A673 (cell line): Measurements from ENCODE around the gene TSC22D3. TPM values are rescaled to one million over a fixed set of nuclear protein-coding genes. Genes with fewer than 3 reads are reported as not detected.

Source experiments
- BruUV-seq: library from RNA; stranded (reverse); fragments of 400-500 nt; replicated peaks from 2 replicates; lab custom pipeline; 2021; lab: Mats Ljungman, UMichigan
- CTCF ChIA-PET: fragments of 300-600 bp; sonication (Branson Sonifier 250); formaldehyde crosslinking; loops from one replicate; lab custom pipeline; 2022; ENCODE audit warnings: antibody characterized with exemption; lab: Charles Lee
- POLR2A ChIA-PET: fragments of 300-600 bp; sonication (Branson Sonifier 250); formaldehyde crosslinking; loops from one replicate; lab custom pipeline; 2022; ENCODE audit warnings: antibody characterized with exemption; ENCODE audit not compliant: low non-redundant PET; lab: Charles Lee
- DNase-seq: peaks from one replicate; pipeline ENCODE4 v3.0.0-alpha.2; 2015; ENCODE audit warnings: low spot score
- H3K27ac ChIP-seq: fragments of 200-600 bp; sonication (generic); 2 replicates; pipeline ENCODE4 v1.5.1; 2016; ENCODE audit warnings: mixed run types, low read depth, mild to moderate bottlenecking, mixed read lengths, antibody characterized with exemption, low read length; ENCODE audit not compliant: poor library complexity, severe bottlenecking
- H3K27me3 ChIP-seq: fragments of 200-600 bp; sonication (generic); replicated peaks from 2 replicates; pipeline ENCODE4 v1.6.1; 2017; ENCODE audit warnings: mixed run types, low read depth, mild to moderate bottlenecking, mixed read lengths, antibody characterized with exemption, low read length; ENCODE audit not compliant: insufficient read depth, poor library complexity
- H3K36me3 ChIP-seq: fragments of 200-600 bp; sonication (generic); 2 replicates; pipeline ENCODE4 v1.6.1; 2016; ENCODE audit warnings: mixed run types, mild to moderate bottlenecking, mixed read lengths, antibody characterized with exemption, low read length; ENCODE audit not compliant: insufficient read depth, poor library complexity, severe bottlenecking
- H3K4me1 ChIP-seq: fragments of 200-600 bp; sonication (generic); 2 replicates; pipeline ENCODE4 v1.6.1; 2017; ENCODE audit warnings: mixed run types, mild to moderate bottlenecking, mixed read lengths, antibody characterized with exemption, low read length; ENCODE audit not compliant: insufficient read depth, poor library complexity, severe bottlenecking
- H3K4me3 ChIP-seq: fragments of 200-600 bp; sonication (generic); 2 replicates; pipeline ENCODE4 v1.5.1; 2016; ENCODE audit warnings: low read depth, mixed run types, mild to moderate bottlenecking, mixed read lengths, low read length; ENCODE audit not compliant: poor library complexity, severe bottlenecking
- H3K9me3 ChIP-seq: fragments of 200-600 bp; sonication (generic); 2 replicates; pipeline ENCODE4 v1.6.1; 2016; ENCODE audit warnings: mixed run types, low read depth, mild to moderate bottlenecking, mixed read lengths, antibody characterized with exemption, low read length; ENCODE audit not compliant: poor library complexity, severe bottlenecking
- EZH2 ChIP-seq: fragments of 200-600 bp; sonication (generic); IDR thresholded peaks from 2 replicates; pipeline ENCODE4 v1.6.1; 2017; ENCODE audit warnings: borderline replicate concordance, low read depth, mild to moderate bottlenecking, mixed read lengths, antibody characterized with exemption, low read length; ENCODE audit not compliant: poor library complexity, severe bottlenecking
- intact Hi-C: fragments of 100-400 bp; cut with micrococcal nuclease; formaldehyde crosslinking; loops from one replicate; pipeline ENCODE4 v1.10.0; 2022; ENCODE audit not compliant: unreplicated experiment
- total RNA-seq: library from RNA; stranded (reverse); gene quantifications from 2 replicates; pipeline ENCODE4 v1.2.3, GENCODE V29; 2021
- TF ChIP-seq, protein P1 (sequence below): fragments of 300-800, 200-600 bp; sonication (generic); conservative IDR thresholded peaks from 2 replicates; pipeline ENCODE4 v1.5.1; 2017; ENCODE audit warnings: low read depth, mild to moderate bottlenecking, antibody characterized with exemption, low read length, moderate library complexity, mixed read lengths

TSC22D3 gene
- total RNA-seq, 1 experiment from 2014 or later, result 10.6 TPM

DNA sequence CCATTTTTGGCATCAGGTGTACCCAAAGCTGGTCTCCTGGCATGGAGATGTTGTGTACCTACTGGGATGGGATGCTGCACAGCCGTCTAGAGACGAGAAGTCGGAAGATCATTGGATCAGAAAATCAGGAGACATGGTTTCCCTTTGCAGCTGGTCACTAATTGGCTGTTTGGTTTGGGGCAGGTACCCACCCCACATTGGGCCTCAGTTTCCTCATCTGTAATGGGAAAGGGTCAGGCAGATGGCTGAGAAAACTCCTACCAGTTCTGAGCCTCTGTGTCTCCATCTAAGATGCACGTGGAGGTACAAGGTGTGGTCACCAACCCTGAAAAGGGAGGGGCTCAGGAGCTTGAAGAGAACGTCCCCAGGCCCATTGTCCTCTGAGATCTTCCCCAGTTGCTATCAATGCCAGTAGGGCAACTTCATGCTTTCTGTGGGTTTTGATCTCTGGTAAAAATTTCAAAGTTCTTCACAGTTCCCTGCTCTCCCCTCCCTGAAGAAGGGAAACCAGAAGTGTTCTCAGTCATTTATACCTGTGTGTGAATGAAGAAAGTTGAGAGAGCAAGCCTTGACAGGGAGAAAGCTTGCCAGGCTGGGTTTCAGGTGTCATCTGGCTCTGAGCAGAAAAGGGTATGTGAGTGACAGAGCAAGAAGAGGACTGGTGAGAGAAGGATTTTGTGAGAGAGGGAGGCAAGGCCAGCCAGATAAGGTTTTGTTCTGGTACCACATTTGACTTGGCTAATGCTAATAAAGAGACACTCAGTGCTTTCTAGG lies 15.1 kb downstream of the TSC22D3 start:
- TF ChIP-seq, protein P1, sequence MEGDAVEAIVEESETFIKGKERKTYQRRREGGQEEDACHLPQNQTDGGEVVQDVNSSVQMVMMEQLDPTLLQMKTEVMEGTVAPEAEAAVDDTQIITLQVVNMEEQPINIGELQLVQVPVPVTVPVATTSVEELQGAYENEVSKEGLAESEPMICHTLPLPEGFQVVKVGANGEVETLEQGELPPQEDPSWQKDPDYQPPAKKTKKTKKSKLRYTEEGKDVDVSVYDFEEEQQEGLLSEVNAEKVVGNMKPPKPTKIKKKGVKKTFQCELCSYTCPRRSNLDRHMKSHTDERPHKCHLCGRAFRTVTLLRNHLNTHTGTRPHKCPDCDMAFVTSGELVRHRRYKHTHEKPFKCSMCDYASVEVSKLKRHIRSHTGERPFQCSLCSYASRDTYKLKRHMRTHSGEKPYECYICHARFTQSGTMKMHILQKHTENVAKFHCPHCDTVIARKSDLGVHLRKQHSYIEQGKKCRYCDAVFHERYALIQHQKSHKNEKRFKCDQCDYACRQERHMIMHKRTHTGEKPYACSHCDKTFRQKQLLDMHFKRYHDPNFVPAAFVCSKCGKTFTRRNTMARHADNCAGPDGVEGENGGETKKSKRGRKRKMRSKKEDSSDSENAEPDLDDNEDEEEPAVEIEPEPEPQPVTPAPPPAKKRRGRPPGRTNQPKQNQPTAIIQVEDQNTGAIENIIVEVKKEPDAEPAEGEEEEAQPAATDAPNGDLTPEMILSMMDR, result no peak
- TF ChIP-seq EZH2, result no peak
- H3K4me3 ChIP-seq, result no peak overlapping the region
- no peaks in the 10 kb centered on the region for H3K27me3 ChIP-seq
- CTCF ChIA-PET, result no interaction called here
- no peak overlapping the region for H3K27ac ChIP-seq
- no TSS peak for BruUV-seq
- no peaks in the 10 kb centered on the region for H3K9me3 ChIP-seq
- no peak for DNase-seq
- intact Hi-C loops, result no loop called here
- POLR2A ChIA-PET, result no interaction called here
- H3K4me1 ChIP-seq, result no peaks in the 10 kb centered on the region
- H3K36me3 ChIP-seq, result no peaks in the 10 kb centered on the region

GRCh38 chrX:107758231-107758766 lies 17.3 kb downstream of the TSC22D3 start:
- no peaks in the 10 kb centered on the region for H3K36me3 ChIP-seq

DNA sequence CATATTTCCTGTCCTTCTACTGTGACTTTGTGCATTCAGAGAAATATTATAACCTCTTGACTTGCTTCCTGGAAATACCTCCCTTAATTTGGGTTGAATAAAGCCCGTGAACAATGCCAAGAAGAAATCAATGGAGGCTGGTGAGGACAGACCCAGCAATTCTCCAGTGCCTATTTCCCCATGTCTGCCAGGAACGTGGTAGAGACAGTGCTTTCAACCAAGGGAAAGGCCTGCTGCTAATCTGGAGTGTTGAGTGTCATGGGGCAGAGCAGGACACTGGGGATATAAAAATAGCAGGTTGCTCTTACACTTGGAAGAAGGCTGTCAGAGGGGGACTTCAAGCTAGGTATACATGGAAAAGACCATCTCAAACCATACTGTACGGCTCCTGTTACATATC lies 19.9 kb downstream of the TSC22D3 start:
- no peak overlapping the region for H3K27ac ChIP-seq
- H3K4me1 ChIP-seq, result peaks cover 5% of the 10 kb centered on the region
- ChIA-PET POLR2A (no interaction called here), CTCF (no interaction called here)
- no peaks in the 10 kb centered on the region for H3K27me3 ChIP-seq
- no peaks in the 10 kb centered on the region for H3K36me3 ChIP-seq
- H3K9me3 ChIP-seq, result no peaks in the 10 kb centered on the region
- H3K4me3 ChIP-seq, result no peak overlapping the region
- intact Hi-C loops, result no loop called here
- no TSS peak for BruUV-seq
- TF ChIP-seq, protein P1, result no peak
- no peak for DNase-seq

More at GRCh38 chrX:107758231-107758766, 17.3 kb downstream of the TSC22D3 start:
- POLR2A ChIA-PET, result no interaction called here
- no peaks in the 10 kb centered on the region for H3K27me3 ChIP-seq
- TF ChIP-seq, protein P1, result no peak
- no peak overlapping the region for H3K4me3 ChIP-seq
- no peaks in the 10 kb centered on the region for H3K9me3 ChIP-seq
- CTCF ChIA-PET, result interaction anchor here (0.6 kb wide), 1 partner anchor 109 kb away, joined by 3 read pairs; no protein-coding TSS in a partner anchor
- no TSS peak for BruUV-seq
- no peaks in the 10 kb centered on the region for H3K4me1 ChIP-seq
- no peak overlapping the region for H3K27ac ChIP-seq
- no peak for DNase-seq
- intact Hi-C loops, result no loop called here
